ENCODE results near the gene VASH1. TPM values are rescaled to one million over a fixed set of nuclear protein-coding genes. Genes with fewer than 3 reads are reported as not detected.
A peak's percentile ranks its signal among the peaks of the same experiment; 100 is the strongest.

The VASH1 gene
- total and polyA plus RNA-seq, 7 experiments from 2014 or later: 0.52 to 18.2 (median 1.7) TPM

GRCh38 chr14:76793956-76794355 is 32.7 kb downstream of the VASH1 start:
- Mint-ChIP-seq H3K27ac (no peak overlapping the region), H3K9me3 (peaks cover 0 to 2% (median 0%) of the 10 kb centered on the region in 11 donors), H3K27me3 (no peaks in the 10 kb centered on the region), H3K4me1 (peaks cover 0 to 12% (median 9%) of the 10 kb centered on the region in 7 donors), H3K36me3 (peaks cover 0 to 55% (median 25%) of the 10 kb centered on the region in 5 donors), H3K4me3 (no peak overlapping the region)
- Histone ChIP-seq H3K36me3 (ENCODE audit: control insufficient read depth in 2 of 3, insufficient read depth in 3 of 3, low read length in 3 of 3) (peaks cover 0 to 52% (median 9%) of the 10 kb centered on the region in 3 experiments), H3K27ac (ENCODE audit: low read depth, low read length) (no peak overlapping the region), H3K4me3 (ENCODE audit: low read length) (no peak overlapping the region), H3K9me3 (ENCODE audit: control insufficient read depth in 2 of 3, low read length in 3 of 3) (no peaks in the 10 kb centered on the region), H3K27me3 (ENCODE audit: control insufficient read depth in 2 of 2, insufficient read depth in 2 of 2, low read length in 2 of 2) (no peaks in the 10 kb centered on the region), H3K4me1 (ENCODE audit: control insufficient read depth in 2 of 2, insufficient read depth in 2 of 2, low read length in 2 of 2) (no peaks in the 10 kb centered on the region)
- ATAC-seq (no peak), DNase-seq (no peak)
- ChIA-PET POLR2A (no interaction called here), CTCF (no interaction called here)
- intact Hi-C loops (cut with micrococcal nuclease): no loop called here

- H3K27ac Mint-ChIP-seq: no peak overlapping the region
- Histone ChIP-seq H3K27ac (ENCODE audit: low read depth, low read length) (no peak overlapping the region), H3K9me3 (ENCODE audit: control insufficient read depth in 2 of 3, low read length in 3 of 3) (no peaks in the 10 kb centered on the region), H3K27me3 (ENCODE audit: control insufficient read depth in 2 of 2, insufficient read depth in 2 of 2, low read length in 2 of 2) (no peaks in the 10 kb centered on the region), H3K4me3 (ENCODE audit: low read length) (no peak overlapping the region), H3K36me3 (ENCODE audit: control insufficient read depth in 2 of 3, insufficient read depth in 3 of 3, low read length in 3 of 3) (peaks cover 12 to 66% (median 16%) of the 10 kb centered on the region in 3 experiments), H3K4me1 (ENCODE audit: control insufficient read depth in 2 of 2, insufficient read depth in 2 of 2, low read length in 2 of 2) (peaks cover 8 to 10% of the 10 kb centered on the region in 2 donors)
- intact Hi-C loops (cut with micrococcal nuclease): no loop called here
- no peaks in the 10 kb centered on the region for H3K9me3 Mint-ChIP-seq
- peaks cover 22 to 70% (median 35%) of the 10 kb centered on the region in 5 donors for H3K36me3 Mint-ChIP-seq
- ATAC-seq (no peak), DNase-seq (no peak)
- POLR2A ChIA-PET: interaction anchor here (0.5 kb wide), 1 partner anchor 98 kb away, joined by 5 read pairs; no protein-coding TSS in a partner anchor
- H3K27me3 Mint-ChIP-seq: no peaks in the 10 kb centered on the region
- H3K4me1 Mint-ChIP-seq: peaks cover 13 to 39% (median 33%) of the 10 kb centered on the region in 7 donors
- no peak overlapping the region for H3K4me3 Mint-ChIP-seq
- CTCF ChIA-PET: no interaction called here
These were observed 45.2 kb downstream of the VASH1 start for GRCh38 chr14:76806446-76806845.

GRCh38 chr14:76808011-76808410 is 46.7 kb downstream of the VASH1 start:
- peaks cover 15 to 17% of the 10 kb centered on the region in 2 donors for H3K4me1 ChIP-seq (ENCODE audit: control insufficient read depth in 2 of 2, insufficient read depth in 2 of 2, low read length in 2 of 2)
- H3K9me3 ChIP-seq (ENCODE audit: control insufficient read depth in 2 of 3, low read length in 3 of 3): no peaks in the 10 kb centered on the region
- peaks cover 10 to 57% (median 12%) of the 10 kb centered on the region in 3 experiments for H3K36me3 ChIP-seq (ENCODE audit: control insufficient read depth in 2 of 3, insufficient read depth in 3 of 3, low read length in 3 of 3)
- Mint-ChIP-seq H3K4me3 (no peak overlapping the region), H3K27me3 (no peaks in the 10 kb centered on the region), H3K36me3 (peaks cover 13 to 58% (median 25%) of the 10 kb centered on the region in 5 donors), H3K9me3 (peaks cover 0 to 4% (median 0%) of the 10 kb centered on the region in 11 donors), H3K27ac (no peak overlapping the region), H3K4me1 (peaks cover 18 to 47% (median 42%) of the 10 kb centered on the region in 7 donors)
- H3K4me3 ChIP-seq (ENCODE audit: low read length): no peak overlapping the region
- H3K27me3 ChIP-seq (ENCODE audit: control insufficient read depth in 2 of 2, insufficient read depth in 2 of 2, low read length in 2 of 2): no peaks in the 10 kb centered on the region
- intact Hi-C loops (cut with micrococcal nuclease): no loop called here
- ATAC-seq: no peak
- ChIA-PET POLR2A (no interaction called here), CTCF (no interaction called here)
- no peak for DNase-seq
- no peak overlapping the region for H3K27ac ChIP-seq (ENCODE audit: low read depth, low read length)

- peaks cover 20 to 21% of the 10 kb centered on the region in 2 donors for H3K4me1 ChIP-seq (ENCODE audit: control insufficient read depth in 2 of 2, insufficient read depth in 2 of 2, low read length in 2 of 2)
- ChIA-PET POLR2A (no interaction called here), CTCF (no interaction called here)
- H3K27ac Mint-ChIP-seq: no peak overlapping the region
- H3K36me3 Mint-ChIP-seq: peaks cover 5 to 48% (median 15%) of the 10 kb centered on the region in 5 donors
- intact Hi-C loops (cut with micrococcal nuclease): no loop called here
- no peak overlapping the region for H3K27ac ChIP-seq (ENCODE audit: low read depth, low read length)
- peaks cover 0 to 6% (median 0%) of the 10 kb centered on the region in 11 donors for H3K9me3 Mint-ChIP-seq
- no peak for DNase-seq
- peaks cover 5 to 48% (median 7%) of the 10 kb centered on the region in 3 experiments for H3K36me3 ChIP-seq (ENCODE audit: control insufficient read depth in 2 of 3, insufficient read depth in 3 of 3, low read length in 3 of 3)
- H3K27me3 Mint-ChIP-seq: no peaks in the 10 kb centered on the region
- no peaks in the 10 kb centered on the region for H3K9me3 ChIP-seq (ENCODE audit: control insufficient read depth in 2 of 3, low read length in 3 of 3)
- no peak for ATAC-seq
- H3K4me3 Mint-ChIP-seq: no peak overlapping the region
- peaks cover 18 to 51% (median 49%) of the 10 kb centered on the region in 7 donors for H3K4me1 Mint-ChIP-seq
- no peaks in the 10 kb centered on the region for H3K27me3 ChIP-seq (ENCODE audit: control insufficient read depth in 2 of 2, insufficient read depth in 2 of 2, low read length in 2 of 2)
- H3K4me3 ChIP-seq (ENCODE audit: low read length): no peak overlapping the region
These were observed 47.7 kb downstream of the VASH1 start for GRCh38 chr14:76808990-76809389.

GRCh38 chr14:76810525-76810924 is 49.3 kb downstream of the VASH1 start:
- H3K4me1 ChIP-seq (ENCODE audit: control insufficient read depth in 2 of 2, insufficient read depth in 2 of 2, low read length in 2 of 2): peaks cover 20 to 21% of the 10 kb centered on the region in 2 donors
- H3K4me3 Mint-ChIP-seq: peak overlapping the region; percentile 88 to 99 (median 93)
- POLR2A ChIA-PET: no interaction called here
- CTCF ChIA-PET: interaction anchor here (1.2 to 1.7 kb wide), 2 partner anchors 100 to 502 kb away, joined by 4 to 9 read pairs; no protein-coding TSS in a partner anchor
- ATAC-seq: no peak
- H3K4me3 ChIP-seq (ENCODE audit: low read length): peak overlapping the region; percentile 53
- peaks cover 0 to 6% (median 0%) of the 10 kb centered on the region in 11 donors for H3K9me3 Mint-ChIP-seq
- H3K36me3 Mint-ChIP-seq: peaks cover 3 to 40% (median 15%) of the 10 kb centered on the region in 5 donors
- H3K27ac ChIP-seq (ENCODE audit: low read depth, low read length): peak overlapping the region; percentile 87
- no peak for DNase-seq
- H3K36me3 ChIP-seq (ENCODE audit: control insufficient read depth in 2 of 3, insufficient read depth in 3 of 3, low read length in 3 of 3): peaks cover 4 to 41% (median 5%) of the 10 kb centered on the region in 3 experiments
- peak overlapping the region; percentile 60 to 96 (median 88) for H3K27ac Mint-ChIP-seq
- H3K4me1 Mint-ChIP-seq: peaks cover 18 to 52% (median 44%) of the 10 kb centered on the region in 7 donors
- no peaks in the 10 kb centered on the region for H3K27me3 Mint-ChIP-seq
- no peaks in the 10 kb centered on the region for H3K9me3 ChIP-seq (ENCODE audit: control insufficient read depth in 2 of 3, low read length in 3 of 3)
- H3K27me3 ChIP-seq (ENCODE audit: control insufficient read depth in 2 of 2, insufficient read depth in 2 of 2, low read length in 2 of 2): no peaks in the 10 kb centered on the region
- intact Hi-C loops (cut with micrococcal nuclease): loop anchor here in 1 of 2 donors (5.0 to 10.0 kb wide), 3 partner anchors 97 to 994 kb away; partner anchors contain the start of genes ADCK1 and SNW1

- peaks cover 0 to 38% (median 5%) of the 10 kb centered on the region in 3 experiments for H3K36me3 ChIP-seq (ENCODE audit: control insufficient read depth in 2 of 3, insufficient read depth in 3 of 3, low read length in 3 of 3)
- H3K4me3 ChIP-seq (ENCODE audit: low read length): peak overlapping the region; percentile 53
- Mint-ChIP-seq H3K4me1 (peaks cover 18 to 52% (median 41%) of the 10 kb centered on the region in 7 donors), H3K27ac (peak overlapping the region; percentile 60 to 96 (median 88)), H3K36me3 (peaks cover 3 to 35% (median 11%) of the 10 kb centered on the region in 5 donors), H3K9me3 (peaks cover 0 to 6% (median 0%) of the 10 kb centered on the region in 11 donors), H3K4me3 (peak overlapping the region; percentile 88 to 99 (median 93)), H3K27me3 (no peaks in the 10 kb centered on the region)
- intact Hi-C loops (cut with micrococcal nuclease): loop anchor here (1.0 to 10.0 kb wide), 5 partner anchors 33 to 994 kb away; partner anchors contain the start of genes ADCK1 (in 1 of the 2) and SNW1 (in 1 of the 2)
- H3K27ac ChIP-seq (ENCODE audit: low read depth, low read length): peak overlapping the region; percentile 87
- DNase-seq (peak in 7 of 9 donors; percentile 4 to 38 (median 29)), ATAC-seq (peak; percentile 43)
- H3K9me3 ChIP-seq (ENCODE audit: control insufficient read depth in 2 of 3, low read length in 3 of 3): no peaks in the 10 kb centered on the region
- H3K27me3 ChIP-seq (ENCODE audit: control insufficient read depth in 2 of 2, insufficient read depth in 2 of 2, low read length in 2 of 2): no peaks in the 10 kb centered on the region
- CTCF ChIA-PET: interaction anchor here (0.6 to 1.7 kb wide), 3 partner anchors 101 to 826 kb away, joined by 3 to 9 read pairs (median 4); no protein-coding TSS in a partner anchor
- POLR2A ChIA-PET: interaction anchor here (0.7 kb wide), 1 partner anchor 524 kb away, joined by 4 read pairs; no protein-coding TSS in a partner anchor
- peaks cover 20 to 21% of the 10 kb centered on the region in 2 donors for H3K4me1 ChIP-seq (ENCODE audit: control insufficient read depth in 2 of 2, insufficient read depth in 2 of 2, low read length in 2 of 2)
These were observed 49.7 kb downstream of the VASH1 start for GRCh38 chr14:76810953-76811400.

All from naive thymus-derived CD4-positive, alpha-beta T cell (primary cell).